IPS-18a (cell line): ENCODE measurements around the gene CDK4.
A peak's percentile ranks its signal among the peaks of the same experiment; 100 is the strongest.
"Not testable (repeated sequence)": the region's sequence is repeated elsewhere in the genome, so short reads cannot be mapped to it uniquely, and the experiment has no call there.

Source experiments
- H3K27ac ChIP-seq: one replicate; pipeline ENCODE4 v1.5.1; 2013; ENCODE audit warnings: low read length
- H3K27me3 ChIP-seq: one replicate; pipeline ENCODE4 v1.6.1; 2013; ENCODE audit warnings: mild to moderate bottlenecking, low read length; ENCODE audit not compliant: control insufficient read depth, insufficient read depth
- H3K36me3 ChIP-seq: one replicate; pipeline ENCODE4 v1.6.1; 2013; ENCODE audit warnings: low read depth, low read length; ENCODE audit not compliant: control insufficient read depth
- H3K4me1 ChIP-seq: one replicate; pipeline ENCODE4 v1.6.1; 2013; ENCODE audit warnings: low read depth, low read length; ENCODE audit not compliant: control insufficient read depth
- H3K4me3 ChIP-seq: one replicate; pipeline ENCODE4 v1.5.1; 2013; ENCODE audit warnings: low read length
- H3K9ac ChIP-seq: one replicate; pipeline ENCODE4 v1.6.1; 2013; ENCODE audit warnings: mild to moderate bottlenecking, low read length, moderate library complexity
- H3K9me3 ChIP-seq: one replicate; pipeline ENCODE4 v1.6.1; 2013; ENCODE audit warnings: low read depth, low read length; ENCODE audit not compliant: control insufficient read depth

Gene CDK4

GRCh38 chr12:57781244-57781643 is 29.1 kb upstream of the CDK4 start:
- no peaks in the 10 kb centered on the region for H3K9me3 ChIP-seq
- no peaks in the 10 kb centered on the region for H3K27me3 ChIP-seq
- no peak overlapping the region for H3K27ac ChIP-seq
- no peaks in the 10 kb centered on the region for H3K4me1 ChIP-seq
- no peak overlapping the region for H3K9ac ChIP-seq
- H3K36me3 ChIP-seq: peaks cover 8% of the 10 kb centered on the region
- no peak overlapping the region for H3K4me3 ChIP-seq

DNA sequence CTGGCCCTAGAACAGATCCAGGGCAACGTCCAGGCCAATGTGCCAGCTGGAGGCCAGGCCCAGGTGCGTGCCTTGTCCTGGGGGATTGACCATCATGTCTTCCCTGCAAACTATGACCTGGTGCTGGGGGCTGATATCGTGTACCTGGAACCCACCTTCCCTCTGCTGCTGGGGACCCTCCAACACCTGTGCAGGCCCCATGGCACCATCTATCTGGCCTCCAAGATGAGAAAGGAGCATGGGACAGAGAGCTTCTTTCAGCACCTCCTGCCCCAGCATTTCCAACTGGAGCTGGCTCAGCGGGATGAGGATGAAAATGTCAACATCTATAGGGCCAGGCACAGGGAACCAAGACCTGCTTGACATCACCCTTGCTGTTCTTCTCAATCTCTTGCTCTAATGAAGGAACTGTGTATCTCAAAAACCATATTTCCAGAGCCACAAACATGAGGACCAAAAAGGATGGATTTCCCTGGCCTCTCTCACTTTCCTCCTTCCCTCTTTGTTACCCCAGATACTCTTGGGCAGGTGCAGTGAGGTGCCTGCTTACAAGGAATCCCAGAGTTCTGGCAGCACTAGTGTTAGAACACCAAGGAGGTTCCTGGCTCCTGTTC is 28.3 kb upstream of the CDK4 start:
- no peaks in the 10 kb centered on the region for H3K27me3 ChIP-seq
- H3K9me3 ChIP-seq: no peaks in the 10 kb centered on the region
- no peak overlapping the region for H3K27ac ChIP-seq
- H3K4me1 ChIP-seq: no peaks in the 10 kb centered on the region
- H3K9ac ChIP-seq: no peak overlapping the region
- no peak overlapping the region for H3K4me3 ChIP-seq
- H3K36me3 ChIP-seq: no peaks in the 10 kb centered on the region

DNA sequence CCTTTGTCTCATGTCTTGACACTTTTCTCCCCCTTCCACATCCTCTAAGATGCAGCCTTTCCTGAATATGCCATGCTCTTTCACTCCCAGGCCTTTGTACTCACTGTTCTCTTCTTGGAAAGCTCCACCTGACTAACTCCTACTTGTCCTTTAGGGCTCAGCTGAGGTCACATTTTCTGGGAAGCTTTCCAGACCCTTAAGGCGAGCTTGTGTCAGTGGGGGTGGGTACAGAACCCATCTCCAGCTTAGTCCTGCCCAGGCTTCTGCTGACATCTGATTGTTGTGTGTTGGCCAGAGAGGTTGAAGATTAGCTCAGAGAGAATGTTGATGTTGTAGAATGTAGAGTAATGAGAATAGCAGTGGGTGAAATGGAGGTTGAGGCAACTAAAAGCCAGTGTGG is 27.6 kb upstream of the CDK4 start:
- no peaks in the 10 kb centered on the region for H3K9me3 ChIP-seq
- no peaks in the 10 kb centered on the region for H3K36me3 ChIP-seq
- H3K4me3 ChIP-seq: no peak overlapping the region
- no peaks in the 10 kb centered on the region for H3K27me3 ChIP-seq
- no peak overlapping the region for H3K9ac ChIP-seq
- no peak overlapping the region for H3K27ac ChIP-seq
- no peaks in the 10 kb centered on the region for H3K4me1 ChIP-seq

GRCh38 chr12:57777911-57778310 is 25.8 kb upstream of the CDK4 start:
- Histone ChIP-seq H3K9me3 (no peaks in the 10 kb centered on the region), H3K27me3 (peaks cover 7% of the 10 kb centered on the region), H3K36me3 (no peaks in the 10 kb centered on the region), H3K4me1 (no peaks in the 10 kb centered on the region), H3K4me3 (no peak overlapping the region), H3K9ac (no peak overlapping the region), H3K27ac (no peak overlapping the region)

GRCh38 chr12:57777367-57777766 is 25.3 kb upstream of the CDK4 start:
- Histone ChIP-seq H3K4me3 (no peak overlapping the region), H3K27me3 (peaks cover 8% of the 10 kb centered on the region), H3K27ac (no peak overlapping the region), H3K4me1 (no peaks in the 10 kb centered on the region), H3K9me3 (no peaks in the 10 kb centered on the region), H3K36me3 (no peaks in the 10 kb centered on the region), H3K9ac (no peak overlapping the region)

DNA sequence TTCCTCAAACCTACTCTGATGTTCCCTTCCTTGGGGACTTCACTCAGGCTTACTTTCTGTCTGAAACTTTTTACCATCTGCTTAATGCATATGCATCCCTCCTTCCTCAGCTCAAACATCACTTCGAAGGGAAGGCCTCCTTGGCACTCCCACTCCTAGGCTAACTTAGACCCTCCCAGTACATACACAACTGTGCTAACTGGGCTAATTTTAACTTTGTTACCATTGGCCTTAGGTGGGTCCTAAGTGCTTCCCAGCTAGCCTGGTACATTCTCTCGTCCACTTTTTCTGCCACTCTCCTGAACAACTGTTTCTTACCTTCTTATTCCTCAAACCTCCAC is 24.1 kb upstream of the CDK4 start:
- no peak overlapping the region for H3K27ac ChIP-seq
- no peak overlapping the region for H3K4me3 ChIP-seq
- H3K27me3 ChIP-seq: peaks cover 8% of the 10 kb centered on the region

DNA sequence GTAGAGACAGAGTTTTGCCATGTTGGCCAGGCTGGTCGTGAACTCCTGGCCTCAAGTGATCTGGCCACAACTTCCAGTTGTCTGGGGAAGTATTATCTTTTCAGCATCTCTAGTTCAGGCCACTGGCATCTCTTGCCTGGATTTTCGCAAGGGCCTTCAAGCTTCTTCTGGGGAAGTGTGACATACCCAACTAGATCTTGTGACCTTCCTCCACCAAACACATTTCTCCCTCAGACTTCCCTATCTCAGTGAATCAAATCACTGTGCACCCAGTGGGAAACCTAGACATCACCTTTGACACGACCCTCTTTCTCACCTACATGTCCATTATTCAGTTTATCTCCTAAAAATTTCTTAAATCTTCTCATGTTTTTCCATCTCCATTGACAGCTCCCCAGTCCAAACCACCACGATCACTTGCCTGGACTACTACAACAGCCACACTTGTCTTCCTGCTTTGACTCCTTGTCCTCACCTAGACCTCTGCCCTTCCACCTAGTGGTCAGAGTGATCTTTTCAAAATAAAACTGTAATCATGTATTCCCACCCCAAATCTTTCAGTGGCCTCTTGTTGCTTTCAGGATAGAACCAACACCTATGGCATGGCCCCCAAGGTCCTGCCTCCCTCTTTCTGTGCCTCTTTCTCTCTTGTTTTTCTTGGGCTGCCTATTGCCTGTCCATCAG is 23.6 kb upstream of the CDK4 start:
- no peak overlapping the region for H3K9ac ChIP-seq
- H3K9me3 ChIP-seq: no peaks in the 10 kb centered on the region
- no peaks in the 10 kb centered on the region for H3K4me1 ChIP-seq

More for the DNA sequence above, 24.1 kb upstream of the CDK4 start:
- Histone ChIP-seq H3K36me3 (no peaks in the 10 kb centered on the region), H3K9ac (no peak overlapping the region), H3K9me3 (no peaks in the 10 kb centered on the region), H3K4me1 (no peaks in the 10 kb centered on the region)

GRCh38 chr12:57775044-57775443 is 22.9 kb upstream of the CDK4 start:
- no peaks in the 10 kb centered on the region for H3K9me3 ChIP-seq
- no peak overlapping the region for H3K9ac ChIP-seq
- no peak overlapping the region for H3K27ac ChIP-seq
- H3K36me3 ChIP-seq: peaks cover 8% of the 10 kb centered on the region
- H3K27me3 ChIP-seq: peaks cover 8% of the 10 kb centered on the region
- H3K4me3 ChIP-seq: no peak overlapping the region
- no peaks in the 10 kb centered on the region for H3K4me1 ChIP-seq

More for the DNA sequence above, 23.6 kb upstream of the CDK4 start:
- Histone ChIP-seq H3K27me3 (peaks cover 8% of the 10 kb centered on the region), H3K4me3 (no peak overlapping the region), H3K27ac (no peak overlapping the region), H3K36me3 (peaks cover 1% of the 10 kb centered on the region)

DNA sequence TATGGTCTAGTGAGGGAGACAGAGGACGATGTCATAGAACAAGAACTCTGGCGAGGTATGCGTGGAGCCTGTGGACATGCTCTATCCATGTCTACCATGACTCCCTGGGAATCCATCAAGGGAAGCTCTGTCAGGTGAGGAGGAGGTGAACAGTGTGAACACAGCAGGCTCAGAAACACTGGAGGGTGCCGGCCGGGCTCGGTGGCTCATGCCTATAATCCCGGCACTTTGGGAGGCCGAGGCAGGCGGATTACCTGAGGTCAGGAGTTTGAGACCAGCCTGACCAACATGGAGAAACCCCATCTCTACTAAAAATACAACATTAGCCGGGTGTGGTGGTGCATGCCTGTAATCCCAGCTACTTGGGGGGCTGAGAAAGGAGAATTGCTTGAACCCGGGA is 22.5 kb upstream of the CDK4 start:
- H3K9ac ChIP-seq, H3K4me1 ChIP-seq, H3K27ac ChIP-seq, H3K27me3 ChIP-seq, H3K4me3 ChIP-seq, H3K9me3 ChIP-seq: not testable (repeated sequence)
- H3K36me3 ChIP-seq: peaks cover 12% of the 10 kb centered on the region

DNA sequence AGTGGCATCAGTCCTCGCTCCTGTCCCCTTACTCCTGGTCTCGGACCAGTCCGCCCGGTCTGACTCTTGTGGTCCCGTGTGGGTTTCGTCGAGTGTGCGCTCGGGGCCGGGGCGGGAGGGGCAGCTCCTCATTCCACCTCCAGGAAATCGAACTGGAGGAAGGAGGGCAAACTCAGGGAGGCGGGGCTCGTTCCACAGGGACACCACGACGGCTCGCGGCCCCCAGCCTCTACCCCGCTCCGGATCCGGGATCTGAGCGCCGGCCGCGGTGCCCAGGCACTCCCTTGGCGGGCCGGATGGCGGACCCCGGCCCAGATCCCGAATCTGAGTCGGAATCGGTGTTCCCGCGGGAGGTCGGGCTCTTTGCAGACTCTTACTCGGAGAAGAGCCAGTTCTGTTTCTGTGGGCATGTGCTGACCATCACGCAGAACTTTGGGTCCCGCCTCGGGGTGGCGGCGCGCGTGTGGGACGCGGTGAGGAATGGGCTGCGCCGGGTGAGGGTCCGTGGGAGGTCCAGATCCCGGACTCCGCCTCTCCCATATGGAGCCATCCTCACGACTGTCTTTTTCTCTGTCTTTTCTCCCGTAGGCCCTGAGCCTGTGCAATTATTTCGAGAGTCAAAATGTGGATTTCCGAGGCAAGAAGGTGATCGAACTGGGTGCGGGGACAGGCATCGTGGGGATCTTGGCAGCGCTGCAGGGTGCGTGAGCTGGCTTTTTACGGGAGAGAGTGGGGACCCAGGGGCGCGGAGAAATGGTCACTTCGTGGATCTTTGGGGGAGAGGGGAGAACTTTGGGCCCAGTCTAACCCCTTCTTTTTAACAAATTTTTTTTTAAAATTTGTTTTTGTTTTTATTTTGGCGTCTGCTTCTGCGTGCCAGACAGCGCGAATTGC is 20.6 kb upstream of the CDK4 start, which contains the start of gene EEF1AKMT3:
EEF1AKMT3 (plus strand) TSS at position 186 of the 894 bp plus-strand sequence; CDS start at position 297, 111 bp downstream.
- Histone ChIP-seq H3K36me3 (peaks cover 26% of the 10 kb centered on the region), H3K27me3 (peaks cover 10% of the 10 kb centered on the region), H3K27ac (peak within 1 kb of the TSS; percentile 96), H3K4me3 (peak within 1 kb of the TSS; percentile 89), H3K9me3 (no peaks in the 10 kb centered on the region), H3K4me1 (no peaks in the 10 kb centered on the region), H3K9ac (peak within 1 kb of the TSS; percentile 96)

- peak within 1 kb of the TSS; percentile 96 for H3K9ac ChIP-seq
- H3K27me3 ChIP-seq: peaks cover 18% of the 10 kb centered on the region
- H3K27ac ChIP-seq: peak within 1 kb of the TSS; percentile 96
- H3K36me3 ChIP-seq: peaks cover 26% of the 10 kb centered on the region
- no peaks in the 10 kb centered on the region for H3K9me3 ChIP-seq
- H3K4me1 ChIP-seq: peaks cover 7% of the 10 kb centered on the region
- peak within 1 kb of the TSS; percentile 89 for H3K4me3 ChIP-seq
These were observed 19.8 kb upstream of the CDK4 start, which contains the start of gene METTL1 for GRCh38 chr12:57771873-57772428. TSS of gene METTL1 (minus strand) at chr12:57772105. CDS start at chr12:57772083, 22 bp downstream.
